Caco-2 (cell line): ENCODE data around the gene SLC27A4. TPM values are rescaled to one million over a fixed set of nuclear protein-coding genes. Genes with fewer than 3 reads are reported as not detected.
A peak's percentile ranks its signal among the peaks of the same experiment; 100 is the strongest.

Experiments used
- BruUV-seq: library from RNA; stranded (reverse); fragments of 400-500 nt; replicated peaks from 2 replicates; lab custom pipeline; 2021; lab: Mats Ljungman, UMichigan
- CTCF ChIA-PET: fragments of 300-600 bp; sonication (Branson Sonifier 250); formaldehyde crosslinking; loops from one replicate; lab custom pipeline; 2022; ENCODE audit warnings: antibody characterized with exemption; lab: Charles Lee
- POLR2A ChIA-PET: fragments of 300-600 bp; sonication (Branson Sonifier 250); formaldehyde crosslinking; loops from one replicate; lab custom pipeline; 2022; ENCODE audit warnings: antibody characterized with exemption; lab: Charles Lee
- DNase-seq, 2 experiments: peaks; one replicate each; pipeline versions ENCODE4 v3.0.0 to v3.0.0-alpha.2; 2020 to 2022
- H3K27me3 ChIP-seq: replicated peaks from 2 replicates; pipeline ENCODE4 v1.6.0; 2011; ENCODE audit warnings: low read length; ENCODE audit not compliant: control insufficient read depth, insufficient read depth
- H3K36me3 ChIP-seq: 2 replicates; pipeline ENCODE4 v1.5.1; 2011; ENCODE audit warnings: low read length; ENCODE audit not compliant: control insufficient read depth, insufficient read depth
- H3K4me1 ChIP-seq: fragments of 250-450 bp; sonication (Bioruptor Pico); 2 replicates; pipeline ENCODE4 v1.5.1; 2020; ENCODE audit warnings: mild to moderate bottlenecking
- H3K4me3 ChIP-seq: 2 replicates; pipeline ENCODE4 v1.5.1; 2011; ENCODE audit warnings: low read depth, mild to moderate bottlenecking, control low read depth, low read length
- H3K9me3 ChIP-seq: fragments of 250-450 bp; sonication (Bioruptor Pico); 2 replicates; pipeline ENCODE4 v1.5.1; 2020; ENCODE audit warnings: mild to moderate bottlenecking, moderate library complexity
- H3K27ac Mint-ChIP-seq: one replicate; pipeline ENCODE4 v1.8.0; 2022; ENCODE audit warnings: mixed read lengths; ENCODE audit not compliant: unreplicated experiment
- H3K27me3 Mint-ChIP-seq: one replicate; pipeline ENCODE4 v1.8.0; 2022; ENCODE audit warnings: mixed read lengths; ENCODE audit not compliant: insufficient read depth, unreplicated experiment
- H3K36me3 Mint-ChIP-seq: one replicate; pipeline ENCODE4 v1.8.0; 2022; ENCODE audit warnings: mild to moderate bottlenecking, mixed read lengths; ENCODE audit not compliant: insufficient read depth, unreplicated experiment
- H3K4me1 Mint-ChIP-seq: one replicate; pipeline ENCODE4 v1.8.0; 2022; ENCODE audit warnings: low read depth, mixed read lengths; ENCODE audit not compliant: unreplicated experiment
- H3K4me3 Mint-ChIP-seq: one replicate; pipeline ENCODE4 v1.8.0; 2022; ENCODE audit warnings: mild to moderate bottlenecking, moderate library complexity, mixed read lengths; ENCODE audit not compliant: unreplicated experiment
- H3K9me3 Mint-ChIP-seq: one replicate; pipeline ENCODE4 v1.8.0; 2022; ENCODE audit warnings: mixed read lengths; ENCODE audit not compliant: unreplicated experiment
- intact Hi-C: fragments of 100-400 bp; cut with micrococcal nuclease; formaldehyde crosslinking; loops from one replicate; pipeline ENCODE4 v1.10.0; 2022; ENCODE audit not compliant: unreplicated experiment
- total RNA-seq: library from RNA; stranded (reverse); gene quantifications from 2 replicates; pipeline ENCODE4 v1.2.3, GENCODE V29; 2022
- TF ChIP-seq, protein P1 (sequence below), 2 experiments: fragments of 200-600 bp in 1 of 2; IDR thresholded peaks; 1 replicate in 1 of 2; 2 replicates in 1 of 2; pipeline versions ENCODE4 v1.5.1 to v1.8.0; 2011 to 2022; ENCODE audit warnings: antibody characterized with exemption in 1 of 2, control low read depth in 1 of 2, inconsistent platforms in 1 of 2, low read depth in 1 of 2, low read length in 1 of 2, mild to moderate bottlenecking in 1 of 2, moderate library complexity in 1 of 2; ENCODE audit not compliant: insufficient read depth in 1 of 2, severe bottlenecking in 1 of 2, unreplicated experiment in 1 of 2

Gene SLC27A4
- total RNA-seq, 1 experiment from 2014 or later, result 22.8 TPM

DNA sequence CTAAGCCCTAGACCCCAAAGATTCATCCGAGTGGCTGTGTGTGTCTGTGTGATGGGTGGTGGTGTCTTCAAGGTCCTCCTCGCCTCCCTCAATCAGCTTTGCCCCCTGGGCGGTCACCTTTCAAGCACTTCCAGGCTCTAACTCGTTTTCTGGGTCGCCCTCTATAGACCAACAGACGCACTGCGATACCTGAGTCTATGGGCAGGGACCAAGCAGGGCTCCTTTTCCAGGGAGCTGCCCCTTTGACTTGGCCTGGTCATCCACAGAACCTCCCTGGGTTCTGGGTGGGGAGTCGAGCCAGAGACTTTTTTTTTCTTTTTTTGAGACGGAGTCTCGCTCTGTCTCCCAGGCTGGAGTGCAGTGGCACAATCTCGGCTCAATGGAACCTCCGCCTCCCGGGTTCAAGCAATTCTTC lies 1.1 kb downstream of the SLC27A4 start:
- intact Hi-C loops, result loop anchor here (1.0 to 10.0 kb wide), 4 partner anchors 19 to 147 kb away; partner anchors contain the start of genes CIZ1, COQ4, TRUB2 and URM1
- Mint-ChIP-seq H3K27ac (peak overlapping the region; percentile 27), H3K4me1 (no peaks in the 10 kb centered on the region), H3K9me3 (no peaks in the 10 kb centered on the region), H3K4me3 (peak overlapping the region; percentile 81), H3K36me3 (peaks cover 35% of the 10 kb centered on the region), H3K27me3 (no peaks in the 10 kb centered on the region)
- peak; percentile 84 to 87 for DNase-seq
- Histone ChIP-seq H3K36me3 (no peaks in the 10 kb centered on the region), H3K4me3 (peak overlapping the region; percentile 91), H3K9me3 (no peaks in the 10 kb centered on the region), H3K4me1 (no peaks in the 10 kb centered on the region), H3K27me3 (no peaks in the 10 kb centered on the region)
- TF ChIP-seq, protein P1, sequence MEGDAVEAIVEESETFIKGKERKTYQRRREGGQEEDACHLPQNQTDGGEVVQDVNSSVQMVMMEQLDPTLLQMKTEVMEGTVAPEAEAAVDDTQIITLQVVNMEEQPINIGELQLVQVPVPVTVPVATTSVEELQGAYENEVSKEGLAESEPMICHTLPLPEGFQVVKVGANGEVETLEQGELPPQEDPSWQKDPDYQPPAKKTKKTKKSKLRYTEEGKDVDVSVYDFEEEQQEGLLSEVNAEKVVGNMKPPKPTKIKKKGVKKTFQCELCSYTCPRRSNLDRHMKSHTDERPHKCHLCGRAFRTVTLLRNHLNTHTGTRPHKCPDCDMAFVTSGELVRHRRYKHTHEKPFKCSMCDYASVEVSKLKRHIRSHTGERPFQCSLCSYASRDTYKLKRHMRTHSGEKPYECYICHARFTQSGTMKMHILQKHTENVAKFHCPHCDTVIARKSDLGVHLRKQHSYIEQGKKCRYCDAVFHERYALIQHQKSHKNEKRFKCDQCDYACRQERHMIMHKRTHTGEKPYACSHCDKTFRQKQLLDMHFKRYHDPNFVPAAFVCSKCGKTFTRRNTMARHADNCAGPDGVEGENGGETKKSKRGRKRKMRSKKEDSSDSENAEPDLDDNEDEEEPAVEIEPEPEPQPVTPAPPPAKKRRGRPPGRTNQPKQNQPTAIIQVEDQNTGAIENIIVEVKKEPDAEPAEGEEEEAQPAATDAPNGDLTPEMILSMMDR (IDR thresholded peaks at IDR 0.05; ENCODE audit: insufficient read depth in 1 of 2, low read depth in 1 of 2, low read length in 1 of 2, severe bottlenecking in 1 of 2, unreplicated experiment in 1 of 2), result peak; percentile 57 to 86
- CTCF ChIA-PET, result interaction anchor here (0.6 to 1.5 kb wide), 18 partner anchors 13 to 386 kb away, joined by 3 to 19 read pairs (median 4); partner anchors contain the start of genes CERCAM, GOLGA2, SWI5 and URM1
- no TSS peak for BruUV-seq
- POLR2A ChIA-PET, result interaction anchor here (0.5 to 1.3 kb wide), 3 partner anchors 30 to 442 kb away, joined by 4 to 6 read pairs (median 6); partner anchors contain the start of gene URM1

- Mint-ChIP-seq H3K4me3 (no peak overlapping the region), H3K27me3 (no peaks in the 10 kb centered on the region), H3K4me1 (no peaks in the 10 kb centered on the region), H3K27ac (no peak overlapping the region), H3K9me3 (no peaks in the 10 kb centered on the region), H3K36me3 (peaks cover 35% of the 10 kb centered on the region)
- H3K4me3 ChIP-seq, result no peak overlapping the region
- DNase-seq, result no peak
- ChIA-PET POLR2A (no interaction called here), CTCF (no interaction called here)
- TF ChIP-seq, protein P1 (IDR thresholded peaks at IDR 0.05; ENCODE audit: insufficient read depth in 1 of 2, low read depth in 1 of 2, low read length in 1 of 2, severe bottlenecking in 1 of 2, unreplicated experiment in 1 of 2), result no peak
- H3K9me3 ChIP-seq, result no peaks in the 10 kb centered on the region
- BruUV-seq, result no TSS peak
- no peaks in the 10 kb centered on the region for H3K4me1 ChIP-seq
- no peaks in the 10 kb centered on the region for H3K36me3 ChIP-seq
- intact Hi-C loops, result loop anchor here (10.0 kb wide), 1 partner anchor 148 kb away; the partner anchor contains the start of gene CIZ1
- H3K27me3 ChIP-seq, result no peaks in the 10 kb centered on the region
These were observed 2.8 kb downstream of the SLC27A4 start for GRCh38 chr9:128342971-128343680.

GRCh38 chr9:128343855-128344254 lies 3.5 kb downstream of the SLC27A4 start:
- no peak overlapping the region for H3K27ac Mint-ChIP-seq
- intact Hi-C loops, result loop anchor here (10.0 kb wide), 1 partner anchor 149 kb away; the partner anchor contains the start of gene CIZ1
- no TSS peak for BruUV-seq

More at GRCh38 chr9:128343855-128344254, 3.5 kb downstream of the SLC27A4 start:
- H3K27me3 ChIP-seq, result no peaks in the 10 kb centered on the region
- H3K4me3 ChIP-seq, result no peak overlapping the region
- Mint-ChIP-seq H3K4me3 (no peak overlapping the region), H3K27me3 (no peaks in the 10 kb centered on the region), H3K4me1 (no peaks in the 10 kb centered on the region), H3K9me3 (no peaks in the 10 kb centered on the region), H3K36me3 (peaks cover 34% of the 10 kb centered on the region)
- no peaks in the 10 kb centered on the region for H3K4me1 ChIP-seq
- TF ChIP-seq, protein P1 (IDR thresholded peaks at IDR 0.05; ENCODE audit: insufficient read depth in 1 of 2, low read depth in 1 of 2, low read length in 1 of 2, severe bottlenecking in 1 of 2, unreplicated experiment in 1 of 2), result no peak
- ChIA-PET POLR2A (no interaction called here), CTCF (no interaction called here)
- H3K9me3 ChIP-seq, result no peaks in the 10 kb centered on the region
- H3K36me3 ChIP-seq, result no peaks in the 10 kb centered on the region
- DNase-seq, result no peak
